Measurements from ENCODE around the gene RNF212. TPM values are rescaled to one million over a fixed set of nuclear protein-coding genes. Genes with fewer than 3 reads are reported as not detected.

The RNF212 gene
- total and polyA plus RNA-seq, 10 of the 15 experiments (the other 5 are each of a cell fraction or from before 2014, with no cell fraction given) = not detected

DNA sequence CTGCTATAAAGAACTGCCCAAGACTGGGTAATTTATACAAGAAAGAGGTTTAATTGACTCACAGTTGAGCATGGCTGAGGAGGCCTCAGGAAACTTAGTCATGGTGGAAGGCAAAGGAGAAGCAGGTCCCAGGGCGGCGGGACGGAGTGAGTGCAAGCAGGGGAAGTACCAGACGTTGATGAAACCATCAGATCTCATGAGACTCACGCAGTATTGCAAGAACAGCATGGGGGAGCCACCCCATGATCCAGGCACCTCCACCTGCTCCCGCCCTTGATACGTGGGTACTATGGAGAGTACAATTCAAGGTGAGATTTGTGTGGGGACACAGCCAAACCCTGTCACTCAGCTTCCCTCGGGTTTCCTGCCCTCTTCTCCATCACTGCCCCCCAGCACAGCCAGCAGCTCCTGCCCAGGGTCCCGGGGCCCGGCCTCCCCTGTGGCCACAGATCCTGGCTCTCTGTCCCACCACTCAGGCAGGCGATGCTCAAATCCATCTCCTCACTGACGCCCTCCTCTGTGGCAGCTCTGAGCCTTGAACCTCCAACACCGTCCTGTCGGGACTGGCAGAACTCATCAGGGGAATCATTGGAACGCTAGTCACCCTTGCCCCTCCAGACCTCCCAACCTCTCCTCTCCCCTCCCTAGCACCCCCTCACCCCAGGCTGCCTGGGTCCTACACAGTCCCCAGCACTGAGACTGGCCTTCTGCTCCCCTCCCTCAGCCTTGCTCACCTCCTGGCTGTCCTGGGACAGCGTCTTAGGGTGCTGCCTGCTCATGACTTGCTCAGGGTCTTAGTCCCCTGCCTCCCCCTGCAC is 64.4 kb downstream of the RNF212 start (continued):
- no peak for TF ChIP-seq NFXL1 (IDR thresholded peaks at IDR 0.05; ENCODE audit: borderline replicate concordance)
- no peak for TF ChIP-seq EZH2 (IDR thresholded peaks at IDR 0.05; ENCODE audit: borderline replicate concordance, control insufficient read depth, low read depth, low read length)

DNA sequence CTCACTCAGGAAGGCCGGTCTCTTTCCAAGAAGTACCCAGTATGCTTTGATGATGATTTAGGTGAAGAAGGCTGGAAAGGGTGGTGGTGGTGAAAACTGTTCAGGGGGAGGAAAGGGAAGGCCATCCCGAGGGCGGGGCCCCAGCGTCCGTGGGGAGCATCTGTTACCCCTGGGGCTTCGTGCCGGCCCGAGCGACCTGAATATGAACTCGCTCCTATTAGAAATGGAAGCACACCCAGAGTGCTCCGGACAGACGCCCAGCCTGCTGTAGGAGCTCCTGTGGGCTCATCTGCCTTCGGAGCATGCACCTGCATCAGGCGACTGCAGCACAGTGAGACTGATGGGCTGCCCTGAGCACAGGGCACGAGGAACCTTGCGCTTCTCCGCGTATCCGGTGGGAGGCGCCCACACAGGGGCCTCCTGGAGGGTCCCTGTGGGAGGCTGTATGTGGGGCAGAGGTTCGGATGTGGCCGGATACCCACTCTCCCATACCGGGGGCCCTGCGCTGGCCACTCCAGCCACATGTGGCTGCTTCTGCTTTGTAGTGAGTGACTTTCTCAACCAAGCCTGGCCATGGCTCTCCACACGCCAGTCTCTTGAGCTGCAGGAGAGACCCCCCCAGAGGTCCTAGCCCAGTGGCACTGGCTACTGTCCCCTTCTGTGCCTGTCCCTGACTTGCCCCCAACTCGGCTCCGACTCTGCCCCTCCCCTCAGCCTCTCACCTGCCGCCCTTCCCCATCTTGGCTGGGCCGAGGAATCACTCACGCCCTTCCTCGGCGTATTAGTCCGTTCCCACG is 65.2 kb downstream of the RNF212 start:
- 62% methylated on average over 31 of the region's 34 CpGs for WGBS (ENCODE audit: insufficient coverage, insufficient replicate concordance, low lambda C conversion rate, missing lambda C conversion rate)
- no TSS peak for BruUV-seq (replicated peaks)
- no peak overlapping the region for H3K27ac ChIP-seq (ENCODE audit: control insufficient read depth, insufficient read depth)
- no peak overlapping the region for H3K4me2 ChIP-seq (ENCODE audit: control insufficient read depth, insufficient read depth)
- no peak for ATAC-seq
- no peaks in the 10 kb centered on the region for H3K36me3 ChIP-seq (ENCODE audit: control insufficient read depth in 2 of 2, insufficient read depth in 2 of 2, low read length in 1 of 2)
- H4K20me1 ChIP-seq (ENCODE audit: control insufficient read depth, insufficient read depth) = no peaks in the 10 kb centered on the region
- DNase-seq (ENCODE audit: low read depth, low spot score) = no peak
- no peak overlapping the region for H3K9ac ChIP-seq (ENCODE audit: control insufficient read depth, insufficient read depth, low read length)
- H3K9me3 ChIP-seq (replicated peaks; ENCODE audit: control insufficient read depth, insufficient read depth, low read length) = peaks cover 1% of the 10 kb centered on the region; the same call in 1 of the 3 replicates
- no peak for FAIRE-seq
- no peak overlapping the region for H2AFZ ChIP-seq (ENCODE audit: control insufficient read depth, low read depth, low read length)
- CTCF ChIA-PET = no interaction called here
- H3K27me3 ChIP-seq (replicated peaks in 1 of 2; ENCODE audit: control insufficient read depth in 2 of 2, insufficient read depth in 2 of 2, low read length in 1 of 2) = no peaks in the 10 kb centered on the region
- H3K4me1 ChIP-seq (ENCODE audit: control insufficient read depth, insufficient read depth, low read length) = no peaks in the 10 kb centered on the region
- H3K4me3 ChIP-seq = no peak overlapping the region
- intact Hi-C loops (cut with micrococcal nuclease; ENCODE audit: unreplicated experiment) (no loop called here), in situ Hi-C loops (cut with MboI) (no loop called here)
- SMC1A ChIA-PET (ENCODE audit: uncharacterized antibody, unreplicated experiment) = no interaction called here
- RAD21 ChIA-PET (ENCODE audit: unreplicated experiment) = no interaction called here
- no peak for TF ChIP-seq ZNF274 (IDR thresholded peaks at IDR 0.05; ENCODE audit: insufficient read depth, insufficient read length)
- no peak for TF ChIP-seq ZBTB33 (IDR thresholded peaks at IDR 0.05)
- no peak for TF ChIP-seq RCOR1 (conservative IDR thresholded peaks at IDR 0.05; ENCODE audit: low read depth, low read length)
- no peak for TF ChIP-seq RAD51 (IDR thresholded peaks at IDR 0.05)
- TF ChIP-seq BRCA1 (IDR thresholded peaks at IDR 0.05; ENCODE audit: low read depth, low read length) = no peak
- no peak for TF ChIP-seq WRNIP1 (IDR thresholded peaks at IDR 0.05; ENCODE audit: borderline replicate concordance, low read depth, low read length)
- TF ChIP-seq, protein P1, sequence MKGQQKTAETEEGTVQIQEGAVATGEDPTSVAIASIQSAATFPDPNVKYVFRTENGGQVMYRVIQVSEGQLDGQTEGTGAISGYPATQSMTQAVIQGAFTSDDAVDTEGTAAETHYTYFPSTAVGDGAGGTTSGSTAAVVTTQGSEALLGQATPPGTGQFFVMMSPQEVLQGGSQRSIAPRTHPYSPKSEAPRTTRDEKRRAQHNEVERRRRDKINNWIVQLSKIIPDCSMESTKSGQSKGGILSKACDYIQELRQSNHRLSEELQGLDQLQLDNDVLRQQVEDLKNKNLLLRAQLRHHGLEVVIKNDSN (IDR thresholded peaks at IDR 0.05; ENCODE audit: borderline replicate concordance, extremely low read length, insufficient read depth, low read depth, low read length) = no peak
- no peak for TF ChIP-seq NBN (IDR thresholded peaks at IDR 0.05)
- no peak for TF ChIP-seq KDM1A (IDR thresholded peaks at IDR 0.05; ENCODE audit: borderline replicate concordance)
- no peak for TF ChIP-seq SUZ12 (IDR thresholded peaks at IDR 0.05; ENCODE audit: unreplicated experiment)
- TF ChIP-seq NR2C2 (IDR thresholded peaks at IDR 0.05; ENCODE audit: borderline replicate concordance, control insufficient read depth, insufficient read length, low read depth) = no peak
- TF ChIP-seq RUNX3 (IDR thresholded peaks at IDR 0.05; ENCODE audit: low read length) = no peak
- no peak for TF ChIP-seq FOS (IDR thresholded peaks at IDR 0.05; ENCODE audit: borderline replicate concordance, extremely low read depth, insufficient read length)
- no peak for TF ChIP-seq KAT2A (conservative IDR thresholded peaks at IDR 0.05; ENCODE audit: control insufficient read depth, low read depth, low read length)
- TF ChIP-seq JUND (IDR thresholded peaks at IDR 0.05; ENCODE audit: low read depth, low read length) = no peak
- POLR2A ChIA-PET = no interaction called here
- no peaks in the 10 kb centered on the region for H3K79me2 ChIP-seq (ENCODE audit: control insufficient read depth, insufficient read depth, low read length)

All from GM12878 (cell line).